Activated naive CD8-positive, alpha-beta T cell treated with anti-CD3 and anti-CD28 coated beads for 36 hours (primary cell): ENCODE data around the gene NAE1. TPM values are rescaled to one million over a fixed set of nuclear protein-coding genes. Genes with fewer than 3 reads are reported as not detected.
"Not testable (repeated sequence)": the region's sequence is repeated elsewhere in the genome, so short reads cannot be mapped to it uniquely, and the experiment has no call there.

Experiments
- DNase-seq: peaks from one replicate; pipeline ENCODE4 v3.0.0; 2021
- H3K27ac Mint-ChIP-seq: one replicate; pipeline ENCODE4 v1.8.0; 2022; ENCODE audit warnings: mild to moderate bottlenecking, moderate library complexity, mixed read lengths
- H3K27me3 Mint-ChIP-seq: one replicate; pipeline ENCODE4 v1.8.0; 2022; ENCODE audit warnings: mild to moderate bottlenecking, mixed read lengths
- H3K36me3 Mint-ChIP-seq: one replicate; pipeline ENCODE4 v1.8.0; 2021; ENCODE audit warnings: mild to moderate bottlenecking, mixed read lengths
- H3K4me1 Mint-ChIP-seq: one replicate; pipeline ENCODE4 v1.8.0; 2021; ENCODE audit warnings: mixed read lengths
- H3K4me3 Mint-ChIP-seq: one replicate; pipeline ENCODE4 v1.8.0; 2022; ENCODE audit warnings: mild to moderate bottlenecking, moderate library complexity, mixed read lengths
- H3K9me3 Mint-ChIP-seq: one replicate; pipeline ENCODE4 v1.8.0; 2022; ENCODE audit warnings: mixed read lengths
- total RNA-seq, 2 experiments: library from RNA; stranded (reverse); gene quantifications; one replicate each; pipeline ENCODE4 v1.2.3, GENCODE V29; 2021

Gene NAE1
- total RNA-seq, 2 experiments from 2014 or later: 118 to 121 TPM

- Mint-ChIP-seq H3K27ac (no peak overlapping the region), H3K36me3 (peaks cover 2% of the 10 kb centered on the region), H3K4me3 (no peak overlapping the region), H3K9me3 (no peaks in the 10 kb centered on the region), H3K4me1 (no peaks in the 10 kb centered on the region), H3K27me3 (no peaks in the 10 kb centered on the region)
- no peak for DNase-seq
Measured at GRCh38 chr16:66798161-66798560, 32.6 kb downstream of the NAE1 start.

GRCh38 chr16:66793984-66794383 lies 36.8 kb downstream of the NAE1 start:
- H3K9me3 Mint-ChIP-seq, H3K27ac Mint-ChIP-seq, H3K27me3 Mint-ChIP-seq, H3K4me1 Mint-ChIP-seq, H3K36me3 Mint-ChIP-seq, DNase-seq, H3K4me3 Mint-ChIP-seq: not testable (repeated sequence)

GRCh38 chr16:66790130-66790733 lies 40.5 kb downstream of the NAE1 start:
- Mint-ChIP-seq H3K27ac (no peak overlapping the region), H3K9me3 (no peaks in the 10 kb centered on the region), H3K4me1 (no peaks in the 10 kb centered on the region), H3K4me3 (no peak overlapping the region), H3K27me3 (no peaks in the 10 kb centered on the region), H3K36me3 (no peaks in the 10 kb centered on the region)
- DNase-seq: no peak

- Mint-ChIP-seq H3K27me3 (no peaks in the 10 kb centered on the region), H3K36me3 (no peaks in the 10 kb centered on the region), H3K4me1 (no peaks in the 10 kb centered on the region), H3K27ac (no peak overlapping the region), H3K4me3 (no peak overlapping the region), H3K9me3 (no peaks in the 10 kb centered on the region)
- DNase-seq: no peak
Measured at GRCh38 chr16:66787427-66787826, 43.3 kb downstream of the NAE1 start.

- Mint-ChIP-seq H3K4me3 (no peak overlapping the region), H3K4me1 (no peaks in the 10 kb centered on the region), H3K9me3 (no peaks in the 10 kb centered on the region), H3K36me3 (no peaks in the 10 kb centered on the region), H3K27ac (no peak overlapping the region), H3K27me3 (no peaks in the 10 kb centered on the region)
- DNase-seq: no peak
Measured at GRCh38 chr16:66786551-66786950, 44.2 kb downstream of the NAE1 start.

- H3K4me3 Mint-ChIP-seq: no peak overlapping the region
Measured at GRCh38 chr16:66776457-66776856, 54.3 kb downstream of the NAE1 start.

GRCh38 chr16:66774981-66775380 lies 55.8 kb downstream of the NAE1 start:
- Mint-ChIP-seq H3K27me3 (no peaks in the 10 kb centered on the region), H3K4me3 (no peak overlapping the region), H3K36me3 (no peaks in the 10 kb centered on the region), H3K27ac (no peak overlapping the region), H3K9me3 (no peaks in the 10 kb centered on the region), H3K4me1 (no peaks in the 10 kb centered on the region)
- DNase-seq: no peak

More at GRCh38 chr16:66776457-66776856, 54.3 kb downstream of the NAE1 start:
- H3K27me3 Mint-ChIP-seq: no peaks in the 10 kb centered on the region
- H3K36me3 Mint-ChIP-seq: no peaks in the 10 kb centered on the region
- H3K4me1 Mint-ChIP-seq: no peaks in the 10 kb centered on the region
- H3K27ac Mint-ChIP-seq: no peak overlapping the region
- H3K9me3 Mint-ChIP-seq: no peaks in the 10 kb centered on the region
- no peak for DNase-seq

GRCh38 chr16:66758086-66758485 lies 72.7 kb downstream of the NAE1 start:
- H3K4me1 Mint-ChIP-seq: no peaks in the 10 kb centered on the region
- no peak overlapping the region for H3K4me3 Mint-ChIP-seq
- H3K27ac Mint-ChIP-seq: no peak overlapping the region
- no peaks in the 10 kb centered on the region for H3K9me3 Mint-ChIP-seq
- no peaks in the 10 kb centered on the region for H3K36me3 Mint-ChIP-seq
- H3K27me3 Mint-ChIP-seq: no peaks in the 10 kb centered on the region
- DNase-seq: no peak

GRCh38 chr16:66754819-66755218 lies 76.0 kb downstream of the NAE1 start:
- Mint-ChIP-seq H3K4me3 (no peak overlapping the region), H3K9me3 (no peaks in the 10 kb centered on the region), H3K36me3 (no peaks in the 10 kb centered on the region), H3K27me3 (peaks cover 5% of the 10 kb centered on the region), H3K4me1 (peaks cover 13% of the 10 kb centered on the region), H3K27ac (no peak overlapping the region)
- DNase-seq: no peak

- no peak overlapping the region for H3K4me3 Mint-ChIP-seq
Measured at GRCh38 chr16:66754211-66754610, 76.6 kb downstream of the NAE1 start.

GRCh38 chr16:66752958-66753357 lies 77.8 kb downstream of the NAE1 start:
- no peak overlapping the region for H3K27ac Mint-ChIP-seq
- no peak overlapping the region for H3K4me3 Mint-ChIP-seq
- peaks cover 11% of the 10 kb centered on the region for H3K36me3 Mint-ChIP-seq
- no peaks in the 10 kb centered on the region for H3K9me3 Mint-ChIP-seq
- peaks cover 27% of the 10 kb centered on the region for H3K4me1 Mint-ChIP-seq
- peaks cover 5% of the 10 kb centered on the region for H3K27me3 Mint-ChIP-seq
- no peak for DNase-seq

More at GRCh38 chr16:66754211-66754610, 76.6 kb downstream of the NAE1 start:
- Mint-ChIP-seq H3K4me1 (peaks cover 19% of the 10 kb centered on the region), H3K27me3 (peaks cover 5% of the 10 kb centered on the region), H3K36me3 (peaks cover 2% of the 10 kb centered on the region), H3K27ac (no peak overlapping the region), H3K9me3 (no peaks in the 10 kb centered on the region)
- no peak for DNase-seq

Other genes starting within 250 kb of the NAE1 start
- gene CMTM3, start 226.3 kb downstream of the NAE1 start, total RNA-seq: 10 to 100 TPM; 55.1 to 60.5 TPM
- 1 to 10 TPM; 2.4 to 2.8 TPM for gene CMTM4, start 134.2 kb downstream of the NAE1 start, total RNA-seq
- 10 to 100 TPM; 38.8 to 41.1 TPM for gene DYNC1LI2, start 79.4 kb downstream of the NAE1 start, total RNA-seq
- gene TERB1, start 29.4 kb downstream of the NAE1 start, total RNA-seq: not detected
- gene CA7, start 13.4 kb upstream of the NAE1 start, total RNA-seq: not detected
- 10 to 100 TPM; 25.5 to 25.9 TPM for gene PDP2, start 49.5 kb upstream of the NAE1 start, total RNA-seq
- gene CDH16, start 87.9 kb upstream of the NAE1 start, total RNA-seq: not detected
- gene RRAD, start 94.6 kb upstream of the NAE1 start, total RNA-seq: under 1 TPM; 0.20 to 0.33 TPM
- 100 to 1,000 TPM; 152 to 153 TPM for gene CIAO2B, start 103.4 kb upstream of the NAE1 start, total RNA-seq
- gene CES2, start 104.5 kb upstream of the NAE1 start, total RNA-seq: 10 to 100 TPM; 23.3 to 24.9 TPM
- gene CES3, start 130.3 kb upstream of the NAE1 start, total RNA-seq: under 1 TPM; 0.43 to 0.80 TPM
- 1 to 10 TPM; 3.5 to 4.6 TPM for gene CES4A, start 157.6 kb upstream of the NAE1 start, total RNA-seq
- gene CBFB, start 198.2 kb upstream of the NAE1 start, total RNA-seq: 100 to 1,000 TPM; 110 to 114 TPM